ENCODE measurements around the gene ADGRL1.

The ADGRL1 gene

DNA sequence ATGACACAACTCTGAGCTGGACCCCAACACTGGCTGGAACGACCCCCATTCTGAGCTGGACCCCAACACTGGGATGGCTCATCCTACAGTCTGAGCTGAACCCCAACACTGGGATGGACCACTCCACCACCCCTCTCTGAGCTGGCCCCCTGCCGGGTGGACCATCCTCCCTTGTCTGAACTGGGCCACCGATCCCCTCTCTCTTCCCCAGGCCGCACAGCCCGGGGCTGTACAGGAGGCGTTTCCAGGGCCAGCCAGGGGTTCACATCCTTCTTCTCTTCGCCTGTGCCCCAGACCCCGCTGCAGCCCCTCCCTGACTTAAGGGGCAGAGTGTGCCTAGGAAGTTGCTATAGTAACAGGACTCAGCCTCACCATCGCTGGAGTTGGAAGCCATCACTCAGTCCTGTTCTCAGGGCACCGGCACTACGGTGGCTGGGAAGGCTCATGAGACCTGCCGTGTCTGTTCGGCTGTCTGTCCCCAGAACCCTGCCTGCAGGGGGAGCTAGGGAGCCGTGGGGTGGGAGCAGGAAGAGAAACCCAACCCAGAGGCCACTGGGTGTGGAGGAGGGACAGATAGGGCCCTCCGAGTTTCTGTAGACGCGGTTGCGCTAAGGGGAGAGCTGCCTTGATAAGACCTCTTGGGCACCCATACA, 92.1 kb downstream of the ADGRL1 start:
- no peaks in the 10 kb centered on the region for H3K36me3 ChIP-seq (ENCODE audit: control insufficient read depth, insufficient read depth, low read length)
- H3K4me3 ChIP-seq (ENCODE audit: low read length) = no peak overlapping the region
- no peak overlapping the region for H3K27ac ChIP-seq (ENCODE audit: low read length)
- WGBS (ENCODE audit: insufficient coverage, insufficient read length) = no CpG with 5 or more reads among the region's 18 CpGs
- no peak for DNase-seq (ENCODE audit: low read depth, low spot score)
- peaks cover 7% of the 10 kb centered on the region for H3K4me1 ChIP-seq (ENCODE audit: control insufficient read depth, insufficient read depth, low read length)
- H3K9me3 ChIP-seq (ENCODE audit: control insufficient read depth, insufficient read depth, low read length) = no peaks in the 10 kb centered on the region
- H3K27me3 ChIP-seq (ENCODE audit: control insufficient read depth, insufficient read depth, low read length) = no peaks in the 10 kb centered on the region

DNA sequence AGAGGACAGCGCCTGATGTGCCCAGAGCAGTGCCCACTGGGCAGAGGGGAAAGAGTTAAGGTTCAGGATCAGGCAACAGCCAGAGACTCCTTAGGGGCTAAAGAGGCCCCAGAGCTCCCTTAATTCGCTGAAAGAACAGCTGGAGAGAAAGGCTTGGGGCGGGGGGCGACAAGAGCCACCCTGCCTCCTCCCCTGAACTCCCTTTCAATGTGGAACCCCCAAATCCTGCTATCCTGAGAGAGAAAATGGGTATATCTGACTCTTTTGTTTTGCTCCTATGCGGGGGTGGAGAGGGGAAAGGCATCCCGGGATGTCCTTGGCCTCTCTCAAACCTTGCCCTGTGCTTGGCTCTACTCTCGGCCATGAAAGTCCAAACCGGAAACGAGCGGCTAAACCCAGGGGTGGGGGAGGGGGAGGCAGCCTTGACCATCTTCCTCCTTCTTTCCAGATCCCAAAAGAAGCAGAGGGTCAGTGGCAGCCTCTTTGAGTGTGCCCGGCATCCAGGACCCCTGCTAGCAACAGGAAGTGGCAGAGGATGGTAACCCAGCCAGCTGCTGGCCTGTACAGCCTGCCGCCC, 93.1 kb downstream of the ADGRL1 start:
- Histone ChIP-seq H3K27ac (ENCODE audit: low read length) (no peak overlapping the region), H3K36me3 (ENCODE audit: control insufficient read depth, insufficient read depth, low read length) (no peaks in the 10 kb centered on the region), H3K4me3 (ENCODE audit: low read length) (no peak overlapping the region), H3K4me1 (ENCODE audit: control insufficient read depth, insufficient read depth, low read length) (peaks cover 7% of the 10 kb centered on the region), H3K9me3 (ENCODE audit: control insufficient read depth, insufficient read depth, low read length) (no peaks in the 10 kb centered on the region), H3K27me3 (ENCODE audit: control insufficient read depth, insufficient read depth, low read length) (no peaks in the 10 kb centered on the region)
- DNase-seq (ENCODE audit: low read depth, low spot score) = no peak
- WGBS (ENCODE audit: insufficient coverage, insufficient read length) = no CpG with 5 or more reads among the region's 12 CpGs

DNA sequence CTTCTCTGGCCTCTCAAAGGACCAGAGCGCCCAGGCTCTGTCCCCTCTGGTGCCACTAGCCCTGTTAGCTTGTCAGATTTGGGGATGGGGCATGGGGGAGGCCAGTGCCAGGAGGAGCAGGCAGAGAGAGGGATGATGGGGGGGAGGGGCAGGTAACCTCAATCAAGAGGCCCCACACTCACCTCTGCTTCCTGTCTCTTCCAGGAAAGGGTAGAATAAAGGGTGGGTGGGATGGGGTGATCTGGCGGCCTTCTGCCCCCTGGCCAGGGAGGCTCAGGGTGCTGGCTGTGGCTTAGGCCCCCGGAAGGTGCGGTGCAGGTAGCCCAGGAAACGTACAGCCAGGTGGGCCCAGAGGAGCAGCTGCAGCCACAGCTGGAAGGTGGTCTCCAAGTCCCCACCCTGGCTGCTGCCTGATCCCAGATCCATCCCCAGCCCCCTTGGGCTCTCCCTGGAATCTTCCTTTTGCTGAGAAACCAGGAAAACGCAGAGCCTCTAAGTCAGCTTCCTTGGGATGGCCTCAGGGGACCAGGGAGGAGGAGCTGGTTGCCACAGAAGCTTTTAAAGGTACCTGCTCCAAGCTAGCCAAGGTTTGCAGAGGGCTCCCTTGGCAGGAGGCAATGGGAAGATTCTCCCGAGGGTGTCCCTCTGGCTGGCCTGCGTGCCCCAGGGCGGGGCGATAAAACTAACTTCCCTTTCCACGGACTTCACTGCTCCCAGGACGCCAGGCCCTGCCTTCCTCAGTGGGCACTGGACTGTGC, 93.7 kb downstream of the ADGRL1 start:
- Histone ChIP-seq H3K4me3 (ENCODE audit: low read length) (no peak overlapping the region), H3K27me3 (ENCODE audit: control insufficient read depth, insufficient read depth, low read length) (no peaks in the 10 kb centered on the region), H3K9me3 (ENCODE audit: control insufficient read depth, insufficient read depth, low read length) (no peaks in the 10 kb centered on the region), H3K4me1 (ENCODE audit: control insufficient read depth, insufficient read depth, low read length) (peaks cover 7% of the 10 kb centered on the region), H3K27ac (ENCODE audit: low read length) (no peak overlapping the region), H3K36me3 (ENCODE audit: control insufficient read depth, insufficient read depth, low read length) (no peaks in the 10 kb centered on the region)
- no peak for DNase-seq (ENCODE audit: low read depth, low spot score)
- WGBS (ENCODE audit: insufficient coverage, insufficient read length) = no CpG with 5 or more reads among the region's 12 CpGs

DNA sequence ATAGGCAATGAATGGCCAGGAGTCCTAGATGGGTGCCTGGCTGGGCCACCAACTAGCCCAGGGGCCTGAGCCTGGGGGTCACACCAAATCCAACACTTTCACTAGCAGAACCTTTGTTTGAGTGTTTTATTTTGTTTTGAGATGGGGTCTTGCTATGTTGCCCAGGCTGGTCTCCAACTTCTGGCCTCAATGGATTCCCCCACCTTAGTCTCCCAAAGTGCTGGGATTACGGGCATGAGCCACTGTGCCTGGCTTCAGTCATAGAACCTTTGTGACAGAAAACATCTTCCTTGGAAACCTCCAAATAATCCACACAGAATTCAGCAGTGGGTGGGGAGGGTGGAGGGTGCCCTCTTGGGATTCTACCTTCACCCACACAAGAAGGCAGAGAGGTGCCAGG, 94.5 kb downstream of the ADGRL1 start:
- DNase-seq (ENCODE audit: low read depth, low spot score) = no peak
- Histone ChIP-seq H3K4me3 (ENCODE audit: low read length) (no peak overlapping the region), H3K36me3 (ENCODE audit: control insufficient read depth, insufficient read depth, low read length) (no peaks in the 10 kb centered on the region), H3K4me1 (ENCODE audit: control insufficient read depth, insufficient read depth, low read length) (peaks cover 7% of the 10 kb centered on the region), H3K27me3 (ENCODE audit: control insufficient read depth, insufficient read depth, low read length) (no peaks in the 10 kb centered on the region), H3K27ac (ENCODE audit: low read length) (no peak overlapping the region), H3K9me3 (ENCODE audit: control insufficient read depth, insufficient read depth, low read length) (no peaks in the 10 kb centered on the region)
- WGBS (ENCODE audit: insufficient coverage, insufficient read length) = no CpG with 5 or more reads among the region's 1 CpG

DNA sequence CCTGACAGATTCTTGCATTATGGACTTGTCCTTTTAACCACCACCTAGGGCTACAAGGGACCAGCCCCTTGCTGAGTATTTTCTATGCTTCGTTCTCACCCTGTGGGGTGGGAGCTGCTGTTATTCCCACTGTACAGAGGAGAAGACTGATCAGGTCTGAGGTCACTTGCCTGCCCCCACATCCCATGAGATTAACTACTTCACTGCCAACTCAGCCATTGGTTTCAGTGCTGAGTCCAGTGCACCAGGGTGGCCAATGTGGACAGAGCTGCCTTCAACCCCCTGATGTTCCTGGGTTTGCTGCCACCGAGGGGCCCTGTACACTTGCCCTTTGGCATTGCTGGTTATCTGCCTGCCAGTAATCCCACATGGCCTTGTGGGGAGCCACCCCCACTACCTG, 95.3 kb downstream of the ADGRL1 start:
- peaks cover 7% of the 10 kb centered on the region for H3K4me1 ChIP-seq (ENCODE audit: control insufficient read depth, insufficient read depth, low read length)
- no peaks in the 10 kb centered on the region for H3K36me3 ChIP-seq (ENCODE audit: control insufficient read depth, insufficient read depth, low read length)
- DNase-seq (ENCODE audit: low read depth, low spot score) = no peak
- no CpG with 5 or more reads among the region's 2 CpGs for WGBS (ENCODE audit: insufficient coverage, insufficient read length)
- no peak overlapping the region for H3K27ac ChIP-seq (ENCODE audit: low read length)
- H3K9me3 ChIP-seq (ENCODE audit: control insufficient read depth, insufficient read depth, low read length) = no peaks in the 10 kb centered on the region
- no peak overlapping the region for H3K4me3 ChIP-seq (ENCODE audit: low read length)
- no peaks in the 10 kb centered on the region for H3K27me3 ChIP-seq (ENCODE audit: control insufficient read depth, insufficient read depth, low read length)

DNA sequence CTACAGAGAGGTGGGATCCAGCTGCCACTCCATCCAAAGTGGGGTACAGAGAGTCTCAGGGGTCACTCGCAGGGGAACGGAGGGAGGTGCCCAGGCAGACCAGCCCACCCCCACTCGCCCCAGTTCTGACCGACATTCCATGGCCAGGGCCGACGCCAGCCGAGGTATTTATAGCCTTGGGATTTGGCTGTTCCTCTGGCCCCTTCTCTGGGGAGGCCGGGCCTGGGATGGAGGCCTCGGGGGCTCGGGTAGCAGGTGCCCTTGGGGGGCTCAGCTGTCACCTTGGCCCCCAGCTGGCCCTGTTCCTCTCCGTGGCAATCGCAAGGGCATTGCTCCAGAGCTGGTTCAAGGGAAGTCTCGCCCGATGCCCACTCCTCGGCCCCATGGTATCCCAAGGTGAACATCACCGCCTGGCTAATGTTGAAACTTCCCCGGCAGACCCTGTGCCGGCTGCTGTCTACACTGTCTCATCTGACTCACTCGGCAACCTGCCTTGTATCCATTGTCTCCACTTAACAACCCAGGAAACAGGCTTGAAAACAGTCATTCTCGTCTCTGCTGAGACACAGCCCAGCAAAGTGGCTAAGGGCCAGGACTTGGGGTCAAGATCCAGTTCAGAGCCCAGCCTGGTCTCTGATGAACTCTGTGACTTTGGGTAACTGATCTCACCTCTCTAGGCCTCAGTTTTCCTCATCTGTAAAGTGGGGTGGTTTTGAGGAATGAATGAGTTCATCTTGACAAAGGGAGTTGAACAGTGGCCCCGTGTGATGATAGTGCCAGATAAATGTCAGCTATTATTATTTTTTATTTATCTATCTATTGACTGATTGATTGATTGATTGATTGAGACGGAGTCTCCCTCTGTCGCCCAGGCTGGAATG, 98.1 kb downstream of the ADGRL1 start:
- Histone ChIP-seq H3K27me3 (ENCODE audit: control insufficient read depth, insufficient read depth, low read length) (no peaks in the 10 kb centered on the region), H3K36me3 (ENCODE audit: control insufficient read depth, insufficient read depth, low read length) (no peaks in the 10 kb centered on the region; the same call in 1 of the 2 replicates), H3K4me3 (ENCODE audit: low read length) (no peak overlapping the region), H3K27ac (ENCODE audit: low read length) (no peak overlapping the region), H3K4me1 (ENCODE audit: control insufficient read depth, insufficient read depth, low read length) (peaks cover 3% of the 10 kb centered on the region; the same call in 1 of the 2 replicates), H3K9me3 (ENCODE audit: control insufficient read depth, insufficient read depth, low read length) (no peaks in the 10 kb centered on the region)
- no CpG with 5 or more reads among the region's 23 CpGs for WGBS (ENCODE audit: insufficient coverage, insufficient read length)
- DNase-seq (ENCODE audit: low read depth, low spot score) = no peak

DNA sequence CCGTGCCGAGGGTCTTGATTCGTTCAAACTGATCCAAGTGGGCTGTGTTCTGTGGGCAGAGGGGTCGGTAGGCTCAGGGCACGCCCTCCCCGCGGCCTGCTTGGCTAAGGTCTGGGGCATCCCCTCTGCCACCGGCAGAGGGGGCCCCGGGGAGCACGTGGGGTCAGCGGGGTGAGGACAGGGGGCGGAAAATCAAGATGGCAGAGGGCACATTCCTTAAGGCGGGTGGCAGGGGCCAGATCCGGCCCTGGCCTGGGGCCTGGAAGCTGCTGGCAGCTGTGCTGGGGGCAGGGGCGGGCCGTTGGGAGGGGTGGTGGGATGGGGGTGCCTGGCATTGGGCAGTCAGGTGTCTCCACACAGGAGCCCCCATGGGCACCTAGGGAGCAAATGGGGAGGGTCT, 99.1 kb downstream of the ADGRL1 start:
- Histone ChIP-seq H3K9me3 (ENCODE audit: control insufficient read depth, insufficient read depth, low read length) (no peaks in the 10 kb centered on the region), H3K4me1 (ENCODE audit: control insufficient read depth, insufficient read depth, low read length) (no peaks in the 10 kb centered on the region), H3K27ac (ENCODE audit: low read length) (no peak overlapping the region), H3K27me3 (ENCODE audit: control insufficient read depth, insufficient read depth, low read length) (no peaks in the 10 kb centered on the region), H3K4me3 (ENCODE audit: low read length) (no peak overlapping the region), H3K36me3 (ENCODE audit: control insufficient read depth, insufficient read depth, low read length) (no peaks in the 10 kb centered on the region; the same call in 1 of the 2 replicates)
- DNase-seq (ENCODE audit: low read depth, low spot score) = no peak
- no CpG with 5 or more reads among the region's 16 CpGs for WGBS (ENCODE audit: insufficient coverage, insufficient read length)

DNA sequence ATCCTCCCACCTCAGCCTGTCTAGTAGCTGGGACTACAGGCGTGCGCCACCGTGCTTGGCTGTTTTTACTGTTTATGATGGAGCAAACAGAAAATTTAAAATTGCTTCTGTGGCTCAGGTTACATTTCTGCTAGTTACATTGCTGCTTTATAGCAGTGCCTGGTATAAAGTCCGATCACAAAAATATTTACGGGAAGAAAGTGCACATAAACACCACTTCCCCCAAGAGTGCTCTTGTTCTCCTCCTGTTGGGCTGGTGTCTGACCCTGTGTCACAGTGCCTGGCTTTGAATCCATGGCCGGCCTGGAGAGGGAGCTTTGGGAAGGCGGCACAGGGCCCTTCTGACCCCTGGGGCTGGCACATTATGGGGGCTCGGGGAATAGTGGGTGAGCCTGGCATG, 100.3 kb downstream of the ADGRL1 start:
- no CpG with 5 or more reads among the region's 8 CpGs for WGBS (ENCODE audit: insufficient coverage, insufficient read length)
- no peak overlapping the region for H3K27ac ChIP-seq (ENCODE audit: low read length)
- DNase-seq (ENCODE audit: low read depth, low spot score) = no peak
- no peaks in the 10 kb centered on the region for H3K27me3 ChIP-seq (ENCODE audit: control insufficient read depth, insufficient read depth, low read length)
- H3K36me3 ChIP-seq (ENCODE audit: control insufficient read depth, insufficient read depth, low read length) = no peaks in the 10 kb centered on the region; the same call in 1 of the 2 replicates
- H3K4me1 ChIP-seq (ENCODE audit: control insufficient read depth, insufficient read depth, low read length) = no peaks in the 10 kb centered on the region
- H3K9me3 ChIP-seq (ENCODE audit: control insufficient read depth, insufficient read depth, low read length) = no peaks in the 10 kb centered on the region
- no peak overlapping the region for H3K4me3 ChIP-seq (ENCODE audit: low read length)

DNA sequence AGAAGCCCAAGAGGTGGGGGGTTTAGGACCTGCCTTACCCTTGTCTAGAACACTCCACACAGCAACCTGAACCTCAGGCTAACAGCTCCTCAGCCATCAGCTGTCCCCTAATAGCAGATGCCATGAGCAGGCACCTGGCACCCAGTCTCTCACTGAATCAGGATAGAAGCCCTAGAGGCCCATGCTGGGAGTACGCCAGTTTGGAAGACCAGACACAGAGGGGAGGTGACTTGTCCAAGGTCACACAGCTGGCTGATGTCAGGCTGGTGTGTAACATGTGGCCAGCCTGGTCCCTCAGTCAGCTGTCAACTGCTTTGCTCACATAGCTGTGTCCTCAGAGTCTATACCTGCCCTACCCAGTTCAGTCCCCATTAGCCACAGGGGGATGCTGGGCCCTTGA, 102.7 kb downstream of the ADGRL1 start:
- no peak overlapping the region for H3K4me3 ChIP-seq (ENCODE audit: low read length)
- no peaks in the 10 kb centered on the region; the same call in 1 of the 2 replicates for H3K36me3 ChIP-seq (ENCODE audit: control insufficient read depth, insufficient read depth, low read length)
- DNase-seq (ENCODE audit: low read depth, low spot score) = no peak
- WGBS (ENCODE audit: insufficient coverage, insufficient read length) = no CpG with 5 or more reads among the region's 1 CpG
- no peaks in the 10 kb centered on the region for H3K9me3 ChIP-seq (ENCODE audit: control insufficient read depth, insufficient read depth, low read length)
- no peak overlapping the region for H3K27ac ChIP-seq (ENCODE audit: low read length)
- H3K4me1 ChIP-seq (ENCODE audit: control insufficient read depth, insufficient read depth, low read length) = no peaks in the 10 kb centered on the region
- H3K27me3 ChIP-seq (ENCODE audit: control insufficient read depth, insufficient read depth, low read length) = no peaks in the 10 kb centered on the region

DNA sequence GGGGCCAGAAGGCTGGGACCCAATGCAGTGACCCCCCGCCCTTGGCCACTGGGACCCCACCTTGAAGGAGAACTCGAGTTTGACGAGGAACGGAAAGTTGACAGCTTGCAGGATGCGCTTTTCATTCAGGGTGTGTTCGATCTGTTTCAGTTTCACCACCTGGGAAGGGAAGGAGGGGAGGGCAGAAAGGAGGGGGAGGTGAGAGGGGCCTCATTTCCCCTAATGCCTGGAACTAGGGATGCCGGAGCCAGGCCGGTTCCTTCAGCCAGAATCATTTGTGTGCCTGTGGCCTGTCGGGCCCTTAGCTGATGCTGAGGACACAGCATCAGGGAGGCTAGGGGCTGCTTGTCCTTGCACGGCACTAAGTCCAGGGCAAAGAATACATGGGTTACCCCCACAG, 103.2 kb downstream of the ADGRL1 start:
- H3K4me1 ChIP-seq (ENCODE audit: control insufficient read depth, insufficient read depth, low read length) = no peaks in the 10 kb centered on the region
- H3K9me3 ChIP-seq (ENCODE audit: control insufficient read depth, insufficient read depth, low read length) = no peaks in the 10 kb centered on the region
- no peak overlapping the region for H3K4me3 ChIP-seq (ENCODE audit: low read length)
- H3K27ac ChIP-seq (ENCODE audit: low read length) = no peak overlapping the region
- no peaks in the 10 kb centered on the region; the same call in 1 of the 2 replicates for H3K36me3 ChIP-seq (ENCODE audit: control insufficient read depth, insufficient read depth, low read length)
- WGBS (ENCODE audit: insufficient coverage, insufficient read length) = no CpG with 5 or more reads among the region's 10 CpGs
- no peaks in the 10 kb centered on the region for H3K27me3 ChIP-seq (ENCODE audit: control insufficient read depth, insufficient read depth, low read length)
- DNase-seq (ENCODE audit: low read depth, low spot score) = no peak

Measured in iPS DF 6.9 (cell line).